WTC11 (cell line): ENCODE measurements around the gene SLC25A31. TPM values are rescaled to one million over a fixed set of nuclear protein-coding genes. Genes with fewer than 3 reads are reported as not detected.

Source experiments
- ATAC-seq: fragments of 200-7000 bp; cut with Tn5 transposase; 2 replicates; pipeline ENCODE4 v1.10.0; 2021; ENCODE audit warnings: mild to moderate bottlenecking, moderate library complexity
- CTCF ChIA-PET: fragments of 300-600 bp; sonication (Branson Sonifier 250); formaldehyde crosslinking; loops from one replicate; lab custom pipeline; 2021; ENCODE audit warnings: antibody characterized with exemption; lab: Charles Lee
- POLR2A ChIA-PET: fragments of 350-600 bp; sonication (Branson Sonifier 250); formaldehyde crosslinking; loops from one replicate; lab custom pipeline; 2021; ENCODE audit warnings: antibody characterized with exemption; lab: Charles Lee
- DNase-seq: peaks from one replicate; pipeline ENCODE4 v3.0.0; 2021; ENCODE audit warnings: low spot score
- H3K27ac Mint-ChIP-seq: 2 replicates; pipeline ENCODE4 v1.8.0; 2021; ENCODE audit warnings: mixed read lengths
- H3K27me3 Mint-ChIP-seq: 2 replicates; pipeline ENCODE4 v1.8.0; 2021; ENCODE audit warnings: low read depth, mild to moderate bottlenecking, moderate library complexity, mixed read lengths
- H3K36me3 Mint-ChIP-seq: 2 replicates; pipeline ENCODE4 v1.8.0; 2021; ENCODE audit warnings: mixed read lengths
- H3K4me1 Mint-ChIP-seq: 2 replicates; pipeline ENCODE4 v1.8.0; 2022; ENCODE audit warnings: mixed read lengths
- H3K4me3 Mint-ChIP-seq: 2 replicates; pipeline ENCODE4 v1.8.0; 2021; ENCODE audit warnings: mild to moderate bottlenecking, moderate library complexity, mixed read lengths
- H3K9me3 Mint-ChIP-seq: 2 replicates; pipeline ENCODE4 v1.8.0; 2021; ENCODE audit warnings: mixed read lengths
- ELF4 ChIP-seq: sonication (generic); formaldehyde crosslinking; IDR thresholded peaks from 2 replicates; pipeline ENCODE4 v1.8.1; 2022; ENCODE audit warnings: low read depth, mild to moderate bottlenecking, moderate library complexity, missing genetic modification reagents
- EMX1 ChIP-seq: fragments of 250-450 bp; sonication (Bioruptor Pico); IDR thresholded peaks from 2 replicates; pipeline ENCODE4 v1.8.0; 2021; ENCODE audit warnings: mild to moderate bottlenecking
- ESRRA ChIP-seq: sonication (generic); formaldehyde crosslinking; IDR thresholded peaks from 2 replicates; pipeline ENCODE4 v1.8.1; 2022; ENCODE audit warnings: mild to moderate bottlenecking, missing genetic modification reagents, borderline replicate concordance
- HMGA2 ChIP-seq: fragments of 250-450 bp; sonication (Bioruptor Pico); IDR thresholded peaks from 2 replicates; pipeline ENCODE4 v1.4.0; 2021; ENCODE audit warnings: mild to moderate bottlenecking, moderate library complexity
- IRF2 ChIP-seq: sonication (generic); formaldehyde crosslinking; IDR thresholded peaks from 2 replicates; pipeline ENCODE4 v1.8.0; 2022; ENCODE audit warnings: low read depth, missing genetic modification reagents, borderline replicate concordance
- KAT7 ChIP-seq: sonication (generic); formaldehyde crosslinking; IDR thresholded peaks from 2 replicates; pipeline ENCODE4 v1.8.1; 2023; ENCODE audit warnings: missing genetic modification reagents, mild to moderate bottlenecking, borderline replicate concordance
- MAX ChIP-seq: sonication (generic); formaldehyde crosslinking; IDR thresholded peaks from 2 replicates; pipeline ENCODE4 v1.8.0; 2022; ENCODE audit warnings: mild to moderate bottlenecking, missing genetic modification reagents
- NFYB ChIP-seq: sonication (generic); formaldehyde crosslinking; conservative IDR thresholded peaks from 2 replicates; pipeline ENCODE4 v1.8.0; 2022; ENCODE audit warnings: low read depth, missing genetic modification reagents
- OVOL2 ChIP-seq: fragments of 250-450 bp; sonication (Bioruptor Pico); IDR thresholded peaks from 2 replicates; pipeline ENCODE4 v1.9.0; 2021; ENCODE audit warnings: mild to moderate bottlenecking, borderline replicate concordance
- SOX15 ChIP-seq: fragments of 250-450 bp; sonication (Bioruptor Pico); IDR thresholded peaks from 2 replicates; pipeline ENCODE4 v1.9.0; 2021; ENCODE audit warnings: mild to moderate bottlenecking
- TEAD1 ChIP-seq: sonication (generic); formaldehyde crosslinking; IDR thresholded peaks from 2 replicates; pipeline ENCODE4 v1.8.0; 2022; ENCODE audit warnings: mild to moderate bottlenecking, missing genetic modification reagents
- ZNF138 ChIP-seq: sonication (generic); formaldehyde crosslinking; conservative IDR thresholded peaks from 2 replicates; pipeline ENCODE4 v1.8.1; 2022; ENCODE audit warnings: mild to moderate bottlenecking, moderate library complexity, missing genetic modification reagents
- ZNF232 ChIP-seq: sonication (generic); formaldehyde crosslinking; IDR thresholded peaks from 2 replicates; pipeline ENCODE4 v1.8.0; 2022; ENCODE audit warnings: mild to moderate bottlenecking, missing genetic modification reagents
- ZNF671 ChIP-seq: fragments of 250-450 bp; sonication (Bioruptor Pico); IDR thresholded peaks from 2 replicates; pipeline ENCODE4 v1.8.0; 2021; ENCODE audit warnings: mild to moderate bottlenecking
- ZSCAN18 ChIP-seq: fragments of 250-450 bp; sonication (Bioruptor Pico); IDR thresholded peaks from 2 replicates; pipeline ENCODE4 v2.1.2; 2022; ENCODE audit warnings: mild to moderate bottlenecking, moderate library complexity
- total RNA-seq: library from RNA; stranded (reverse); gene quantifications from 3 replicates; pipeline ENCODE4 v1.2.3, GENCODE V29; 2021
- TF ChIP-seq, protein P1 (sequence below): sonication (generic); formaldehyde crosslinking; IDR thresholded peaks from 2 replicates; pipeline ENCODE4 v1.8.1; 2022; ENCODE audit warnings: low read depth, mild to moderate bottlenecking, moderate library complexity, missing genetic modification reagents, borderline replicate concordance
- TF ChIP-seq, protein P2 (sequence below): fragments of 250-450 bp; sonication (Bioruptor Pico); IDR thresholded peaks from 2 replicates; pipeline ENCODE4 v1.9.0; 2021; ENCODE audit warnings: moderate library complexity, mild to moderate bottlenecking, inconsistent platforms, borderline replicate concordance
- TF ChIP-seq, protein P3 (sequence below): sonication (generic); formaldehyde crosslinking; IDR thresholded peaks from 2 replicates; pipeline ENCODE4 v1.8.1; 2023; ENCODE audit warnings: mild to moderate bottlenecking, missing genetic modification reagents
- TF ChIP-seq, protein P4 (sequence below): fragments of 250-450 bp; sonication (Bioruptor Pico); IDR thresholded peaks from 2 replicates; pipeline ENCODE4 v1.9.0; 2021; ENCODE audit warnings: mild to moderate bottlenecking
- TF ChIP-seq, protein P5 (sequence below): sonication (generic); formaldehyde crosslinking; IDR thresholded peaks from 2 replicates; pipeline ENCODE4 v1.8.0; 2023; ENCODE audit warnings: missing genetic modification reagents, mild to moderate bottlenecking, borderline replicate concordance
- TF ChIP-seq, protein P6 (sequence below): fragments of 250-450 bp; sonication (Bioruptor Pico); IDR thresholded peaks from 2 replicates; pipeline ENCODE4 v1.9.0; 2021; ENCODE audit warnings: mild to moderate bottlenecking

Gene SLC25A31
- total RNA-seq, 1 experiment from 2014 or later: not detected

DNA sequence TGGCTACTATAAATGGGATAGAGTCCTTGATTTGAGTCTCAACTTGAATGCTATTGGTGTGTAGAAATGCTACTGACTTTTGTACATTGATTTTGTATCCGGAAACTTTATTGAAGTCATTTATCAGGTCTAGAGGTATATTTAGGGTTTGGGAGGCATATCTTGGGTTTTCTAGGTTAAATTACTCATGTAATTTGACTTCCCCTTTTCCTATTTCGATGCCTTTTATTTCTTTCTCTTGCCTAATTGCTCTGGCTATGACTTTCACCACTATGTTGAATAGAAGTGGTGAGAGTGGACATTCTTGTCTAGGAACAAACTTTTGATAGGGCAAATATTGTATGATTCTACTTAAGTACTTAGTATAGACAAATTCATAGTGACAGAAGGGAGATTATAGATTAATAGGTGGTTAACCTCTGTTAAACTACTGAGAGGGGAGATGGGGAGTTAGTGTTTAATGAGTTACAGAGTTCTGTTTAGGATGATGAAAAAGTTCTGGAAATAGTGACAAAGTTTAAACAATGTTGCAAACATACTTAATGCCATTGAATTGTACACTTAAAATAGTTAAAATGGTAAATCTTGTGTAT lies 29.1 kb downstream of the SLC25A31 start:
- H3K27ac Mint-ChIP-seq: no peak overlapping the region
- H3K4me1 Mint-ChIP-seq: no peaks in the 10 kb centered on the region
- no peaks in the 10 kb centered on the region for H3K27me3 Mint-ChIP-seq
- POLR2A ChIA-PET: no interaction called here
- TF ChIP-seq ZNF232 (CRISPR knock-in tag) (no peak), KAT7 (CRISPR knock-in tag) (no peak), ZNF671 (no peak), ZSCAN18 (CRISPR knock-in tag) (no peak), ZNF138 (no peak), ELF4 (CRISPR knock-in tag) (no peak)
- TF ChIP-seq, protein P1, sequence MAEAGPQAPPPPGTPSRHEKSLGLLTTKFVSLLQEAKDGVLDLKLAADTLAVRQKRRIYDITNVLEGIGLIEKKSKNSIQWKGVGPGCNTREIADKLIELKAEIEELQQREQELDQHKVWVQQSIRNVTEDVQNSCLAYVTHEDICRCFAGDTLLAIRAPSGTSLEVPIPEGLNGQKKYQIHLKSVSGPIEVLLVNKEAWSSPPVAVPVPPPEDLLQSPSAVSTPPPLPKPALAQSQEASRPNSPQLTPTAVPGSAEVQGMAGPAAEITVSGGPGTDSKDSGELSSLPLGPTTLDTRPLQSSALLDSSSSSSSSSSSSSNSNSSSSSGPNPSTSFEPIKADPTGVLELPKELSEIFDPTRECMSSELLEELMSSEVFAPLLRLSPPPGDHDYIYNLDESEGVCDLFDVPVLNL (CRISPR knock-in tag): no peak
- TF ChIP-seq, all 79 proteins: peak for 0
- no peaks in the 10 kb centered on the region for H3K36me3 Mint-ChIP-seq
- no peak for ATAC-seq
- peaks cover 22% of the 10 kb centered on the region for H3K9me3 Mint-ChIP-seq
- CTCF ChIA-PET: no interaction called here
- DNase-seq: no peak
- no peak overlapping the region for H3K4me3 Mint-ChIP-seq

- DNase-seq (no peak), ATAC-seq (no peak)
- Mint-ChIP-seq H3K27me3 (no peaks in the 10 kb centered on the region), H3K4me1 (no peaks in the 10 kb centered on the region), H3K27ac (no peak overlapping the region), H3K9me3 (peaks cover 21% of the 10 kb centered on the region), H3K36me3 (no peaks in the 10 kb centered on the region), H3K4me3 (no peak overlapping the region)
- POLR2A ChIA-PET: no interaction called here
- no peak for TF ChIP-seq IRF2 (CRISPR knock-in tag)
- TF ChIP-seq, protein P2, sequence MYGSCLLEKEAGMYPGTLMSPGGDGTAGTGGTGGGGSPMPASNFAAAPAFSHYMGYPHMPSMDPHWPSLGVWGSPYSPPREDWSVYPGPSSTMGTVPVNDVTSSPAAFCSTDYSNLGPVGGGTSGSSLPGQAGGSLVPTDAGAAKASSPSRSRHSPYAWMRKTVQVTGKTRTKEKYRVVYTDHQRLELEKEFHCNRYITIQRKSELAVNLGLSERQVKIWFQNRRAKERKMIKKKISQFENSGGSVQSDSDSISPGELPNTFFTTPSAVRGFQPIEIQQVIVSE (CRISPR knock-in tag): no peak
- TF ChIP-seq, protein P3, sequence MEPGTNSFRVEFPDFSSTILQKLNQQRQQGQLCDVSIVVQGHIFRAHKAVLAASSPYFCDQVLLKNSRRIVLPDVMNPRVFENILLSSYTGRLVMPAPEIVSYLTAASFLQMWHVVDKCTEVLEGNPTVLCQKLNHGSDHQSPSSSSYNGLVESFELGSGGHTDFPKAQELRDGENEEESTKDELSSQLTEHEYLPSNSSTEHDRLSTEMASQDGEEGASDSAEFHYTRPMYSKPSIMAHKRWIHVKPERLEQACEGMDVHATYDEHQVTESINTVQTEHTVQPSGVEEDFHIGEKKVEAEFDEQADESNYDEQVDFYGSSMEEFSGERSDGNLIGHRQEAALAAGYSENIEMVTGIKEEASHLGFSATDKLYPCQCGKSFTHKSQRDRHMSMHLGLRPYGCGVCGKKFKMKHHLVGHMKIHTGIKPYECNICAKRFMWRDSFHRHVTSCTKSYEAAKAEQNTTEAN (CRISPR knock-in tag): no peak
- TF ChIP-seq OVOL2: no peak
- no peak for TF ChIP-seq SOX15 (CRISPR knock-in tag)
- no peak for TF ChIP-seq HMGA2 (CRISPR knock-in tag)
- no peak for TF ChIP-seq ESRRA
- no peak for TF ChIP-seq NFYB (CRISPR knock-in tag)
- TF ChIP-seq, protein P4, sequence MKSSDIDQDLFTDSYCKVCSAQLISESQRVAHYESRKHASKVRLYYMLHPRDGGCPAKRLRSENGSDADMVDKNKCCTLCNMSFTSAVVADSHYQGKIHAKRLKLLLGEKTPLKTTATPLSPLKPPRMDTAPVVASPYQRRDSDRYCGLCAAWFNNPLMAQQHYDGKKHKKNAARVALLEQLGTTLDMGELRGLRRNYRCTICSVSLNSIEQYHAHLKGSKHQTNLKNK (CRISPR knock-in tag): no peak
- TF ChIP-seq, protein P5, sequence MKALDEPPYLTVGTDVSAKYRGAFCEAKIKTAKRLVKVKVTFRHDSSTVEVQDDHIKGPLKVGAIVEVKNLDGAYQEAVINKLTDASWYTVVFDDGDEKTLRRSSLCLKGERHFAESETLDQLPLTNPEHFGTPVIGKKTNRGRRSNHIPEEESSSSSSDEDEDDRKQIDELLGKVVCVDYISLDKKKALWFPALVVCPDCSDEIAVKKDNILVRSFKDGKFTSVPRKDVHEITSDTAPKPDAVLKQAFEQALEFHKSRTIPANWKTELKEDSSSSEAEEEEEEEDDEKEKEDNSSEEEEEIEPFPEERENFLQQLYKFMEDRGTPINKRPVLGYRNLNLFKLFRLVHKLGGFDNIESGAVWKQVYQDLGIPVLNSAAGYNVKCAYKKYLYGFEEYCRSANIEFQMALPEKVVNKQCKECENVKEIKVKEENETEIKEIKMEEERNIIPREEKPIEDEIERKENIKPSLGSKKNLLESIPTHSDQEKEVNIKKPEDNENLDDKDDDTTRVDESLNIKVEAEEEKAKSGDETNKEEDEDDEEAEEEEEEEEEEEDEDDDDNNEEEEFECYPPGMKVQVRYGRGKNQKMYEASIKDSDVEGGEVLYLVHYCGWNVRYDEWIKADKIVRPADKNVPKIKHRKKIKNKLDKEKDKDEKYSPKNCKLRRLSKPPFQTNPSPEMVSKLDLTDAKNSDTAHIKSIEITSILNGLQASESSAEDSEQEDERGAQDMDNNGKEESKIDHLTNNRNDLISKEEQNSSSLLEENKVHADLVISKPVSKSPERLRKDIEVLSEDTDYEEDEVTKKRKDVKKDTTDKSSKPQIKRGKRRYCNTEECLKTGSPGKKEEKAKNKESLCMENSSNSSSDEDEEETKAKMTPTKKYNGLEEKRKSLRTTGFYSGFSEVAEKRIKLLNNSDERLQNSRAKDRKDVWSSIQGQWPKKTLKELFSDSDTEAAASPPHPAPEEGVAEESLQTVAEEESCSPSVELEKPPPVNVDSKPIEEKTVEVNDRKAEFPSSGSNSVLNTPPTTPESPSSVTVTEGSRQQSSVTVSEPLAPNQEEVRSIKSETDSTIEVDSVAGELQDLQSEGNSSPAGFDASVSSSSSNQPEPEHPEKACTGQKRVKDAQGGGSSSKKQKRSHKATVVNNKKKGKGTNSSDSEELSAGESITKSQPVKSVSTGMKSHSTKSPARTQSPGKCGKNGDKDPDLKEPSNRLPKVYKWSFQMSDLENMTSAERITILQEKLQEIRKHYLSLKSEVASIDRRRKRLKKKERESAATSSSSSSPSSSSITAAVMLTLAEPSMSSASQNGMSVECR: no peak
- TF ChIP-seq MAX (CRISPR knock-in tag): no peak
- TF ChIP-seq, protein P1 (CRISPR knock-in tag): no peak
- TF ChIP-seq, protein P6, sequence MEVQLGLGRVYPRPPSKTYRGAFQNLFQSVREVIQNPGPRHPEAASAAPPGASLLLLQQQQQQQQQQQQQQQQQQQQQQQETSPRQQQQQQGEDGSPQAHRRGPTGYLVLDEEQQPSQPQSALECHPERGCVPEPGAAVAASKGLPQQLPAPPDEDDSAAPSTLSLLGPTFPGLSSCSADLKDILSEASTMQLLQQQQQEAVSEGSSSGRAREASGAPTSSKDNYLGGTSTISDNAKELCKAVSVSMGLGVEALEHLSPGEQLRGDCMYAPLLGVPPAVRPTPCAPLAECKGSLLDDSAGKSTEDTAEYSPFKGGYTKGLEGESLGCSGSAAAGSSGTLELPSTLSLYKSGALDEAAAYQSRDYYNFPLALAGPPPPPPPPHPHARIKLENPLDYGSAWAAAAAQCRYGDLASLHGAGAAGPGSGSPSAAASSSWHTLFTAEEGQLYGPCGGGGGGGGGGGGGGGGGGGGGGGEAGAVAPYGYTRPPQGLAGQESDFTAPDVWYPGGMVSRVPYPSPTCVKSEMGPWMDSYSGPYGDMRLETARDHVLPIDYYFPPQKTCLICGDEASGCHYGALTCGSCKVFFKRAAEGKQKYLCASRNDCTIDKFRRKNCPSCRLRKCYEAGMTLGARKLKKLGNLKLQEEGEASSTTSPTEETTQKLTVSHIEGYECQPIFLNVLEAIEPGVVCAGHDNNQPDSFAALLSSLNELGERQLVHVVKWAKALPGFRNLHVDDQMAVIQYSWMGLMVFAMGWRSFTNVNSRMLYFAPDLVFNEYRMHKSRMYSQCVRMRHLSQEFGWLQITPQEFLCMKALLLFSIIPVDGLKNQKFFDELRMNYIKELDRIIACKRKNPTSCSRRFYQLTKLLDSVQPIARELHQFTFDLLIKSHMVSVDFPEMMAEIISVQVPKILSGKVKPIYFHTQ (CRISPR knock-in tag): no peak
- TF ChIP-seq EMX1 (CRISPR knock-in tag): no peak
- TF ChIP-seq TEAD1 (CRISPR knock-in tag): no peak
- CTCF ChIA-PET: no interaction called here
Measured at GRCh38 chr4:127759893-127760292, 29.7 kb downstream of the SLC25A31 start.
